Ureter (tissue), 1 donor: ENCODE measurements around the gene PPP6R2. TPM values are rescaled to one million over a fixed set of nuclear protein-coding genes. Genes with fewer than 3 reads are reported as not detected.
"Not testable (repeated sequence)": the region's sequence is repeated elsewhere in the genome, so short reads cannot be mapped to it uniquely, and the experiment has no call there.

ENCODE experiments used
- DNase-seq: peaks from one replicate; pipeline ENCODE4 v3.0.0-alpha.2; 2020; ENCODE audit warnings: low spot score
- total RNA-seq: library from RNA; stranded (reverse); gene quantifications from one replicate; pipeline ENCODE4 v1.2.4, GENCODE V29; 2023
- donor health status: DM: yes; HTN: yes; CAD: no.

PPP6R2 gene
- total RNA-seq, 1 donor from 2014 or later = 63.5 TPM

DNA sequence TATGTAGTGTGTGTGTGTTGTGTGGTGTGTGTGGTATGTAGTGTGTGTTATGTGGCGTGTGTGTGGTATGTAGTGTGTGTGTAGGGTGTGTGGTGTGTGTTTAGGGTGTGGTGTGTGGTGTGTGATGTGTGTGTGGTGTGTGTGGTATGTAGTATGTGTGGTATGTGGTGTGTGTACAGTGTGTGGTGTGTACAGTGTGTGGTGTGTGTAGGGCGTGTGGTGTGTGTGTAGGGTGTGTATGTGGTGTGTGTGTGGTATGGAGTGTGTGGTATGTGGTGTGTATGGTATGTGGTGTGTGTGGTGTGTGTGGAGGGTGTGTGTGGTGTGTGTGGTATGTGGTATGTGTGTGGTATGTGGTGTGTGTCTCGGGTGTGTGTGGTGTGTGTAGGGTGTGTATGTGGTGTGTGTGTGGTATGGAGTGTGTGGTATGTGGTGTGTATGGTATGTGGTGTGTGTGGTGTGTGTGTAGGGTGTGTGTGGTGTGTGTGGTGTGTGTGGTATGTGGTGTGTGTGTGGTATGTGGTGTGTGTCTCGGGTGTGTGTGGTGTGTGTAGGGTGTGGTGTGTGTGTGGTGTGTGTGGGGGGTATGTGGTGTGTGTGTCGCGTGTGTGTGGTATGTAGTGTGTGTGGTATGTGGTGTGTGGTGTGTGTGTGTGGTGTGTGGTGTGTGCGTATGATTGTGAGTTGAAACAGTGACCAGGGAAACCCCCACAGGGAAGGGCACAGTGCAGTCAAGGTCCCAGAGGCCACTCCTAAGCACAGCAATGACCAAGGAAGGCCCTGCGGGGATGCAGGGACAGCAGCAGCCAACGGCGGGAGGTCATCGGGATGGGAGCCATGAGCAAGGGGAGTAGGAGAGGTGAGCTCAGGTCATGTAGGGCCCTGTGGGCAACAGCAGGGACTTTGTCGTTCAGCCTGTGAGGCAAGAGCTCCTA, 2.9 kb upstream of the PPP6R2 start:
- DNase-seq = no peak

DNA sequence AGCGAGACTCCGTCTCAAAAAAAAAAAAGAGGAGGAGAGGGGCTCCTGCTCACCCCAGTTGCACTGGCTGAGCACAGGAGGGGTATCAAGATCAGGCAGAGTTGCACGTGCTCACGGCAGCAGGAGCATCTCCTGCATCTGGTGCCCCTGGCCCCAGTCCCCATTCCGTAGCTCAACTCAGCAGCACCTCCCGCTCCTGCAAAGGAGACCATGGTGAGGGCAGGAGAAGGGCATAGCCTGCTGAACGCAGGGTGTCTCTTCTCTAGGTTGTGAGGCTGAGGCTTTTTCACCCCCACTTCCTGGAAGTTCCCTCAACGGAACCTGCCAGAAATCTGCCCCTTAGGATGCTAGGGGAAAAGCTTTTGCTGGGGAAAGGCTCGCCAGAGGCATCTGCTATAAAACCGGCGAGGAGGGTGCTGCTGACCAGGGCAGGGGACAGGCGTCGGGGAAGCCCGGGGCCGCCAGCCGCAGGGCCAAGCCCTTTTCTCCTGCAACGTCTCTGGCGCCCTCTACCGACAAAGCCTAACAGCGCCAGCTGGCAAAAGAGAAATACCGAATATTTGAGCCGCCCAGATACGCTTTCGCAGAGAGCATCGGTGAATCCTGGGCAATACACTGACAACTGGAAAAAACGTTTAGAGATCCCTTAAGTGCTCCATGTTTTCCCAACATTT, 1.0 kb upstream of the PPP6R2 start:
- peak; percentile 91 for DNase-seq

DNA sequence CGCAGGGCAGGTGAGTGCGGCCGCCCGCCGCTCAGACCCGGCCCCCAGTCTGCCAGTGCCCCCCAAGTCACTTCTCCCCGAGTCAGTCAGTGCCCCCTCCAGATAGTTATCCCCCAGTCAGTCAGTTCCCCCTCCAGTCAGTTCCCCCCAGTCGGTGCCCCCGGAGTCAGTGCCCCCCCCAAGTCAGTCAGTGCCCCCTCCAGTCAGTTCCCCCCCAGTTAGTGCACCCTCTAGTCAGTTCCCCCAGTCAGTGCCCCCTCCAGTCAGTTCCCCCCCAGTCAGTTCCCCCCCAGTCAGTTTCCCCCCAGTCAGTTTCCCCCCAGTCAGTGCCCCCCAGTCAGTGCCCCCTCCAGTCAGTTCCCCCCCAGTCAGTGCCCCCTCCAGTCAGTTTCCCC, 411 bp downstream of the PPP6R2 start:
- DNase-seq = no peak

DNA sequence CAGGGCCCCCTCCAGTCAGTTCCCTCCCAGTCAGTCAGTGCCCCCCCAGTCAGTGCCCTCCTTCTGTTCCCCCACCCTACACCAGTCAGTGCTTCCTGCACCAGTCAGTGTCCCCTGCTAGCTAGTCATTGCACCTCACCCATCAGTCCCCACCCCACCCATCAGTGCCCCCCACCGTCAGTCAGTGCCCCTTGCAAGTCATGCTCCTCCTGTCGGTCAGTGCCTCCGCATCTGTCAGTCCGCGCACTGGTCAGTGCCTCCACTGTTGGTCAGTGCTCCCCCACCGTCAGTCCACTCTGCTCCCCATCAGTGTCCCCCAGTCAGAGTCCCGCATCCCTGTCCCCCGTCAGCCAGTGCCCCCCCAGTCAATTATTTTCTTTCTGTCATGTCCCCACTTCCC, 3.3 kb downstream of the PPP6R2 start:
- DNase-seq = no peak

DNA sequence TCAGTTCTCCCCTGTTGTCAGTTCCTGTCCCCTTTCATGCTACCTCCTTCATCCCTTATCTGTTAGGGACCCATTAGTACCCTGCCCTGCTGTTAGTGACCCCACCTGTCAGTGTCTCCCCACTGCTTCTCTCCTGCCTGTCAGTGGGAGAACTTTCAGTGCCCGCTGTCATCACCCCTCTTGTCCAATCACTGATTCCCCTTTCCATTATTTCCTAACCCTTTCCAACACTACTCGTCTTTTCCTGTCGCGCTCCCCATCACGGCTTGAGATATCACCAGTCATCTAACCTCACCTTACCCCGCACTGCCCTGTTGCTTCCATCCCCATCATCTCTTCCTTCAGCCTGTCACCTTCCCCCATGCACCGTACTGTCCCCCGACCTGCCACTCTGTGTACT, 4.0 kb downstream of the PPP6R2 start:
- no peak for DNase-seq

DNA sequence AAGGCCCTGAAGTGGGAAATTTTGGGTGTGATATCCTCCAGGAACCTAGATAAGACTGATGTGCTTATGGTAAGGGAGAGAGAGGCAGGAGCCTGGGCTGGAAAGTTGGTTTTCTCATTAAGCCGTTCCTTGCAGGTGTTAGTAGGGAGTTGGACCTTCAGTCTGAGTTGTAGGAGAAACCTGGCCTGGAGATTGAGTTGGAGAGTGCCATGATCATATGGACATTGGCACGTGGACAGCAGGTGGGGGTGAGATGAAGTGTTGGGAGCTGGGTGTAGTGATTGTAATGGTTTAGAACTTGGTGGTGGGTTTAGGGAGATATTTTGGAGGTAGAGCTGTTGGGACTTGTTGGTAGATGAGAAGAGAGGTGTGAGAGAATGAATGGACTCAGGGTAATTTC, 4.9 kb downstream of the PPP6R2 start:
- DNase-seq = no peak

DNA sequence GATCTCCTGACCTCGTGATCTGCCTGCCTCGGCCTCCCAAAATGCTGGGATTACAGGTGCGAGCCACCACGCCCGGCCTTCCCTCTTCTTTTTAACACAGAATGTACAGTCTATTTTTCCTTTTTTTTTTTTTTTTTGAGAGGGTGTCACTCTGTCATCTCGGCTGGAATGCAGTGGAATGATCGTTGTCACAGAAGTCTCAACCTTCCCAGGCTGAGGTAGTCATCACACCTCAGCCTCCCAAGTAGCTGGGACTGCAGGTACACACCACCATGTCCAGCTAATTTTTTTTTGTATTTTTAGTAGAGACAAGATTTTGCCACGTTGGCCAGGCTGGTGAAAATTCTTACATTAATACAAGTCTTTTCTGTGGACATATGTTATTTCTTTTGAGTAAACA, 13.1 kb downstream of the PPP6R2 start:
- no peak for DNase-seq

DNA sequence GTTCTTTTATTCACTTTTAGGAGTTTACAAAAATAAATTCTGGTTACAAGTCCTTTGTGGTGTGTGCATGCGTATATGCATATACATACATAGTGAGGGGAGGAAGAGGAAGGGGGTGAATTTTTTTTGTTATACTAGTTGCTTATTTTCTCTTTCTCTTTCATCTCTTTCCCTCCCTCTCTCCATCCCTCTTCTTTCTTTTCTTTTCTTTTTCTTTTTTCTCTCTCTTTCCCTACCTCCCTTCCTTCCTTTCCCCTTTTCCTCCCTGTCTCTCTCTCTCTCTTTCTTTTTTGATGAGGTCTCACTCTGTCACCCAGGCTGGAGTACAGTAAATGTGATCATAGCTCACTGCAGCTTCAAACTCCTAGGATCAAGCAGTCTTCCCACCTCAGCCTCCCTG, 14.1 kb downstream of the PPP6R2 start:
- no peak for DNase-seq

DNA sequence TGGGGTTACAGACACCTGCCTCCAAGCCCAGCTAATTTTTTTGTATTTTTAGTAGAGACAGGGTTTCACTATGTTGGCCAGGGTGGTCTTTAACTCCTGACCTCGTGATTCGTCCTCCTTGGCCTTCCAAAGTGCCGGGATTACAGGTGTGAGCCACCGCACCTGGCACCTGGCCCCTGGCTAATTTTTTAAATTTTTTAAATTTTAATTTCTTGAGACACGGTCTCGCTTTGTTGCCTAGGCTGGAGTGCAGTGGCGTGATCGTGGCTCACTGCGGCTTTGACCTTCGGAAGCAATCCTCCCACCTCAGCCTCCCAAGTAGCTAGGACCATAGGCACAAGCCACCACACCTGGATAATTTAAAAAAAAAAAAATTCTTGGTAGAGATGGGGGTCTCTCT, 14.6 kb downstream of the PPP6R2 start:
- DNase-seq = no peak

DNA sequence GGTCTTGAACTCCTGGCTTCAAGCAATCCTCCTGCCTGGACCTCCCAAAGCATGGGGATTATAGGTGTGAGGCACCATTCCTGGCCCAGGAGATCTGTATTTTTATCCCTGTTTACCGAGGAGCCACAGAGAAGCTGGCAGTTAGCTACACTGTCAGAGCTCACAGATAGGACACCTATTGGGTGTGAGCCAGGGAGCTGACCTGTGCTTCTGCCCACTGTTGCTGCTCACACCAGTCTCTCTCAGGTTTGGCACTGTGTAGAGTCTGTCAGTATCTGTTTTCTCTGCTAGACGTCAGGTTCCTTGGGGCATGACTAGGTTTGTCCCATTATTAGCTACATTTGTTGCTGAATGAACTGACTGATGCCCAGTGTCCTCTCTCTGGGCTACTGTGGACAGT, 17.5 kb downstream of the PPP6R2 start:
- DNase-seq = no peak

DNA sequence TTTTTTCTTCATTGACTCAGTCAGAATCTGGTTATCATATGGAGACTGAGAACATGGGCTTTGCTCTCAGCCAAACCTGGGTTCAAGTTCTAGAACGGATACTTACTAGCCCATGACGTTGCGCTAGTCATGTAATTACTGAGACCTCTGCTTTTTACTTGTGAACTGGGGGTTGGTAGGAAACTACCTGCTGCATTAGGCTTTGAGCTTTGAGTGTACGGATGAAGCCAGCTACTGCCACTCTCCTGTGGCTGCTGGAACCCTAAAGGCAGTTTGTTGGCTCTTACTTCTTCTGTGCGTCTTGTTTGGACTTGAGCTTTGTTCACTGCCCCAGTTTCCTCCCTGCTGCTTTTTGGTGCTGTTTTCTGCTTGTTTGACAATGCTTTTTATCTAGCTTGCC, 18.1 kb downstream of the PPP6R2 start:
- DNase-seq = no peak

DNA sequence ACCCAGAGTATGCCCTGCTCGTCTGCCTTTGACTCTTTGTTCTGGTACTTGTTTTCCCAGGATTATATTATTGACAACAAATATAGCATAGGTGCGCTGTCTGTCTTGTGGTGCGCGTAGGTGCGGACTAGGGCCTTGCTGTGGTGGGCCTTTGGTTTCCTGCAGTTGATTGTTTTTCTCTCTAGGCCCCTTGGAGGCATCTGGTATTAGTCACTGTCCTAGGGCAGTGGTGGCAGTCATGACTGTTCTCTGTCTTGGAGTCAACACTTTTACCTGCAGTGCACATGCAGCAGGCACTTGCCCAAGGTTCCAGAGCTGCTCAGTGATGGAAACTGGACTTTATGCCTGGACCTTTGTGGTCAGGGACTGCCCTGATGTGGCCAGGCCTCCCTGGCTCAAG, 18.6 kb downstream of the PPP6R2 start:
- no peak for DNase-seq

DNA sequence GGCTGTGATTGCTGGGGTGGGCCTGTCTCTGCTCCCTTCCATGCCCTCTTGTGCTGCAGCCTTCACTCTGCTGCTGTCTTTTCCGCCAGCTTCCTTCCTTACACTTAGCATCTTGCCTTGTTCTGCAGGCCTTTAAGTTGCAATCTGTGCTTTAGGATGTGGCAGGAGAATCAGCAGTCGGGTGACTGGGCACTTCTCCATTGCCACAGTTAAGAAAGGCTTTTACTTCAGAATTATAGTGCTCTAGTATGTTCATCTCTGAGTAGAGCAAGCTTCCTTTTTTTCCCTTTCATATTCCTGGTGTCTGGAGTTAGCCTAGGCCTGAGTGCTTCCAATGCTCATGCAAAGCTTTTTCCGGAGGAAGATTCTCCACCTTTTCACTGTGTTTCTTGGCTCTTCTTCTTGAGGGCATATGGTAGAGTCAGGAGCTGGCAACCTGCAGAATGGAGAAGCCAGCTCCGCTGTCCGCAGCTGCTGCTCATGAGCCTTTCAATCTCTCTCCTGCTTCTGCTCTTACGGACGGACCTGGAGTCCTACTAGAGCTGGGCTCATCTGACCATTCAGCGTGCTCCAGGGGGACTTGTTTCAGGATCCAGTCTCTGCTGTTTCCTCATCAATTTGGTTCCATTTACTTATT, 20.2 kb downstream of the PPP6R2 start:
- no peak for DNase-seq

DNA sequence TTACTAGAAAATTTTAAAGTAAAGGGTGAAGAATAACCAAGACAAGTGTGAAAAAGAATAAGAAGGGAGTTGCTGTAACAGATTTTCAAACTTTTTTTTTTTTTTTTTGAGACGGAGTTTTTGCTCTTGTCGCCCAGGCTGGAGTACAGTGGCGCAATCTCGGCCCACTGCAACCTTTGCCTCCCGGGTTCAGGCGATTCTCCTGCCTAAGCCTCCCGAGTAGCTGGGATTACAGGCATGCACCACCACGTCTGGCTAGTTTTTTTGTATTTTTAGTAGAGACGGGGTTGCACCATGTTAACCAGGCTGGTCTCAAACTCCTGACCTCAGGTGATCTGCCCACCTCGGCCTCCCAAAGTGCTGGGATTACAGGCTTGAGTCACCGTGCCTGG, 20.7 kb downstream of the PPP6R2 start:
- DNase-seq = not testable (repeated sequence)

DNA sequence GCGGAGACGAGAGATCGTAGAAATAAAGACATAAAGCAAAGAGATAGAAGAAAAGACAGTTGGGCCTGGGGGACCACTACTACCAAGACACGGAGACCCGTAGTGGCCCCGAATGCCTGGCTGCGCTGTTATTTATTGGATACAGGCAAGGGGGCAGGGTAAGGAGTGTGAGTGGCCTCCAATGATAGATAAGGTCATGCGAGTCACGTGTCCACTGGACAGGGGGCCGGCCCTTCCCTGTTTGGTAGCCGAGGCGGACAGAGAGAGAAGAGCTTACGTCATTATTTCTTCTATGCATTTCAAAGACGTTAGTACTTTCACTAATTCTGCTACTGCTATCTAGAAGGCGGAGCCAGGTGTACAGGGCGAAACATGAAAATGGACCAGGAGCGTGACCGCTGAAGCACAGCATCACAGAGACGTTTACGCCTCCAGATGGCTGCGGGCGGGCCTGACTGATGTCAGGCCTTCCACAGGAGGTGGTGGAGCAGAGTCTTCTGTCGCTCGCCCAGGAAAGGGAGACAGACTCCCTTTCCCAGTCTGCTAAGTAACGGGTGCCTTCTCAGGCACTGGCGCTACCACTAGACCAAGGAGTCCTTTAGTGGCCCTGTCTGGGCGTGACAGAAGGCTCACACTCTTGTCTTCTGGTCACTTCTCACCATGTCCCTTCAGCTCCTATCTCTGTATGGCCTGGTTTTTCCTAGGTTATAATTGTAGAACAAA, 24.8 kb downstream of the PPP6R2 start:
- no peak for DNase-seq

DNA sequence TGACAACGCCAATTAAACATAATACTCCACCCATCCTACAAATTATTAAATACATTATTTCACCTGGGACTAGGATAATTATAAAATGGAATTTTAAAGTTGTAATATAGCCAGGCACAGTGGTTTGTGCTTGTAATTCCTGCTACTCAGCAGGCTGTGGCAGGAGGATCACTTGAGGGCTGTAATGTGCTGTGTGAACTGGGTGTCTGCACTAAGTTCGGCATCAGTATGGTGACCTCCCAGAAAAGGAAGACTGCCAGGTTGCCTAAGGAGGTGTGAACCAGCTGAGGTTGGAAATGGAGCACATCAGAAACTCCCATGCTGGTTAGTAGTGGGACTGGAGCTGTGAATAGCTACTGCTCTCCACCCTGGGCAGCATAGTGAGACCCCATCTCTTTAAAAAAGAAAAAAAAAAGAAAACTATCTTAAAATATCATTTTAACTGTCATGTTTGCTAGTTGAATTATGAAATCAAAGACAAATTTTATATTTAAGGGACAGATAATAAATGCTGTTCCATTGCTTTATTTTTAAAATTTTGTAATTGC, 28.0 kb downstream of the PPP6R2 start:
- DNase-seq = no peak

DNA sequence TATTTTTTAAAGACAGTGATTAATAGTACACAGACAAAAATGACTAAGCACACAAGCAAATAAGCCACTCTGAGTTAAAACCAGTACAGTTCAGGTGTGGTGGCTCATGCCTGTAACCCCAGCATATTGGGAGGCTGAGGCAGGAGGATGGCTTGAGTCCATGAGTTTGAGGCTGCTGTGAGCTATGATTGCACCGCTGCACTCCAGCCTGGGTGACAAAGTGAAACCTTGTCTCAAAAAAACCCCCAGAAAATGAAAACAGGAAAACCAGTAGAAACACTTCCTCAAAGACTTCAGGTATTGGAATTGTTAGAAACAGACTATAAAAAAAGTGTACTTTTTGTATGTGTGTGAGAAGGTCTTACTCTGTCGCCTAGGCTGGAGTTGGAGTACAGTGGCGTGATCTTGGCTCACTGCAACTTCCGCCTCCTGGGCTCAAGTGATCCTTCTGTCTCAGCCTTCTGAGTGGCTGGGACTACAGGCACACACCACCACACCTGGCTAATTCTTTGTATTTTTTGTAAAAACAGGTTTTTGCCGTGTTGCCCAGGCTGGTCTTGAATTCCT, 33.0 kb downstream of the PPP6R2 start:
- DNase-seq = no peak

DNA sequence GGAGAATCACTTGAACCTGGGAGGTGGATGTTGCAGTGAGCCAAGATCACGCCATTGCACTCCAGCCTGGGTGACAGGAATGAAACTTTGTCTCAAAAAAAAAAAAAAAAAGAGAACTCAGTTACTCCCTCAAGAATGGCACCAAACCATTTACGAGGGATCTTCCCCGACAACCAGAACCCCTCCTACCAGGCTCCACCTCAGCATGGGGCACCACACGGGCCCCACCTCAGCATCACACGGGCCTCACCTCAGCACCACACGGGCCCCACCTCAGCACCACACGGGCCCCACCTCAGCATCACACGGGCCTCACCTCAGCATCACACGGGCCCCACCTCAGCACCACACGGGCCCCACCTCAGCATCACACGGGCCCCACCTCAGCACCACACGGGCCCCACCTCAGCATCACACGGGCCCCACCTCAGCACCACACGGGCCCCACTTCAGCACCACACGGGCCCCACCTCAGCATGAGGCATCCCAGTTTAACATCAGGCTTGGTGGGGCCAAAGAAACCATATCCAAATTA, 38.0 kb downstream of the PPP6R2 start:
- not testable (repeated sequence) for DNase-seq

DNA sequence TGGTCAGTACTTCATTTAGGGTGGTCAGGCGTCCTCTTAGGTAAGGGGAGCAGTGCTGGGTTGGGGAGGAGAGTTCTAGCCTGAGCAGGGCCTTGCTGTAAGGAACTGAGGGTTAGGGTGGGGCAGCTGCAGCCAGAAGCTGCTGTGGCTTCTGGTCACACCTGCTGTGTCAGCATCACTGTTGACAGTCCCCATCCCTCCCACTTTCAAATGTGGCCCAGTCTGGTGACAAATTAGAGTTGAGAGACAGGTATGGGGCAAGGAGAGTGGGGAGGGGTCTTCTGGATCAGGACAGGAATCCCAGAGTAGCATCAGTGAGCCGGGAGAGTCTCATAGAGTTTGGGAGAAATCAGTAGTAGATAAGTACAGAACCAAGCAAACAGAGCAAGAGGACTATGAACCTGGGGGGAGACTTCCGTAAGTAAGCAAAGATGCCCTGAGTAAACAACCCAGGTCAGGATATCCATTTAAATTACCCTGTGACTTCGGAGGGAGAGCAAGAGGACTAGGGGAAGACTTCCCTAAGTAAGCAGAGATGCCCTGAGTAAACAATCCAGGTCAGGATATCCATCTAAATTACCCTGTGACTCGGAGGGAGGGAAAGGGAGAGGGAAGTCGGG, 53.7 kb downstream of the PPP6R2 start:
- DNase-seq = no peak

DNA sequence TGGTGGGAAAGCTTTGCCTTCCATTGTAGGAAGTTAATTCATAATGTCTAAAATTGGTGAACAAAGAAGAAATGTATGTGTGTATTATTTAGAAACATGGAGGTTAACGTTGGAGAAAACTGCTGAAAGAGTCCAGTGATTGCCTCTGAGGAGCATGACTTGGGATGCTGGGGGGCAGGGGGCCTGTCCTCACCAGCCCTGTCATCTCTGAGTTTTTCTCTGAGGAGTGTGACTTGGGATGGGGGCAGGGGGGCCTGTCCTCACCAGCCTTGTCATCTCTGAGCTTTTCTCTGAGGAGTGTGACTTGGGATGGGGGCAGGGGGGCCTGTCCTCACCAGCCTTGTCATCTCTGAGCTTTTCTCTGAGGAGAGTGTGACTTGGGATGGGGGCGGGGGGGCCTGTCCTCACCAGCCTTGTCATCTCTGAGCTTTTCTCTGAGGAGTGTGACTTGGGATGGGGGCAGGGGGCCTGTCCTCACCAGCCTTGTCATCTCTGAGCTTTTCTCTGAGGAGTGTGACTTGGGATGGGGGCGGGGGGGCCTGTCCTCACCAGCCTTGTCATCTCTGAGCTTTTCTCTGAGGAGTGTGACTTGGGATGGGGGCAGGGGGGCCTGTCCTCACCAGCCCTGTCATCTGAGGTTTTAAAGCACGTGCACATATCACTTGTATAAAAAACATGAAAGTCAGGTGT, 54.4 kb downstream of the PPP6R2 start:
- not testable (repeated sequence) for DNase-seq
